ENCODE measurements around the gene PALLD. TPM values are rescaled to one million over a fixed set of nuclear protein-coding genes. Genes with fewer than 3 reads are reported as not detected.
"Not testable (repeated sequence)": the region's sequence is repeated elsewhere in the genome, so short reads cannot be mapped to it uniquely, and the experiment has no call there.

The PALLD gene
- total RNA-seq, 1 donor from 2014 or later, result 12.1 TPM

- intact Hi-C loops (cut with micrococcal nuclease), result no loop called here
Observed at GRCh38 chr4:168784786-168785461, 288.1 kb downstream of the PALLD start.

GRCh38 chr4:168787334-168787733 lies 290.5 kb downstream of the PALLD start:
- intact Hi-C loops (cut with micrococcal nuclease), result no loop called here

DNA sequence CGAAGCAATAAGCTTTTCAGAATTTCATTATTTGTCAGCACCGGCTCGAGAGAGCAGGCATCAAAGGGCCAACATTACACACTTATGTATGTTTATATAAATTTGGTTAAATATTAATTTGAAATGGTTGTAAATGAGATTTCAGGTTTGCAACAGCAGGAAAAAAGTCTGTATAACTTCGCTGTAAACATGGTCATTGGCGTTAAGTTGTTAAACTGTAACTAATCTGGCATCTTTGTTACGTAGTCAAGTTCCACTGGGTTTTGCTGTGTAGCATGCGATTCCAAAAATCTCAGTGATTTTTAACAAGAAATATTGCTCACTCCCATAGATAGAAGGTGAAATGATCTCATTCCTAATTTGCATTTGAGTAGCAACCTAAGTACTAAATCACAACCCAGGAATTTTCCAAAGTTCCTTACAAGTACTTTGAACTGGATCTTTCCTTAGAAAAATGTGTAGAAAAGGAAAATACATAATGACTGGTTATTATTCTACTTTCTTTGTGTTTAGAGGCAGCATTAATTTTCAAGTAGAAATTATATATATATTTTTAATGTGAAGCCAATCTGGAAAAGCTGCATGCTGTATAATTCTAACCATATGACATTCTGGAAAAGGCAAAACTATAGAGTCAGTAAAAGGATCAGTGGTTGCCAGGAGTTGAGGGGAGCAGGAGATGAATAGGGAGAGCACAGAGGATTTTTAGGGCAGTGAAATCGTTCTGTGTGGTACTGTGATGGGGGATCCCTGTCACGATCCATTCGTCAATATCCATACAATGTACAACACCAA lies 291.1 kb downstream of the PALLD start:
- intact Hi-C loops (cut with micrococcal nuclease), result no loop called here

GRCh38 chr4:168790898-168791297 lies 294.0 kb downstream of the PALLD start:
- intact Hi-C loops (cut with micrococcal nuclease), result no loop called here

GRCh38 chr4:168791376-168791775 lies 294.5 kb downstream of the PALLD start:
- intact Hi-C loops (cut with micrococcal nuclease), result no loop called here

DNA sequence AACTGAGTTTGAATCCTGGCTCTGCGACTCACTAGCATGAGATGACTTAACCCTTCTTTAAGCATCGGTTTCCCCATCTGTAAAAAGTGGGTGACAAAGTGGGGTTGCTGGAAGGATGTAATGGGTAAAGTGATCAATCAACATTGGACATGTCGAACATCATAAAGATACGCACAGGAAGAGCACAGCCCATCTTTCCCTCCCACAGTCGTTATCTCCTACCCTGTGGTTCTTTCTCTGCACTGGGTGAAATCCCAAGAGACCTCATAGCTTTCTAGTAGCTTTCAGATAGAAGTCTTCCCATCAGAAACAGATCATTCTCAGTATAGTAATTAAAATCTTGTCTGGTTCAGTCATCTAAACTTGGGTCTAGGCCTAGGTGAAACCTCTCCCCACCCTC lies 296.7 kb downstream of the PALLD start:
- intact Hi-C loops (cut with micrococcal nuclease), result no loop called here

DNA sequence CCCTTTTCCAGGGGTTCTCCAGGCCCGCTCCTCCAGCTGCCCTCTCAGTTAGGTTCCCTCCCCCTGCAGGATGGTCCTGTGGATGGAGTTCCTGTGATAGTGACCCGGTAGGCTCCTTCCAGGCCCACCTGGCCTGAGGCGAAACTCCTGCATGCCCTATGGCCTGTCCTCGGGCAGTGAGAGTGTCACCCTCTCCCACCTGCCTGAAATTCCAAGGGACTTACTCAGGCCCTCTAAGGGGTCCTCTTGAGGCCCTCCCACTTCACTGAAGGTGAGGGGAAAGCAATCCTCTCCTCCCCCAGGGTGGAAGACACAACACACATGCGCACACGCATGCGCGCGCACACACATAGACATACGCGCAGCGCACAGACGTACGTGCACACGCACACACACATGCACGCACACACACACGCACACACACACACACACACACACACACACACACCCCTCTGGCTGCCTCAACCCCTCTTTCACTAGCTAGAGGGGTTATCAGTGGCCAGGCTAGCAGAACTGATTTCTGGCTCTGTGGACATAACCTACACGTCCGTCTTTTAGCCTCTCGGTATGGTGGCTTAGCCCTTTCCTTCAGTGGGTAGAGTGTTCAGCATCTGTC lies 297.3 kb downstream of the PALLD start:
- intact Hi-C loops (cut with micrococcal nuclease), result no loop called here

DNA sequence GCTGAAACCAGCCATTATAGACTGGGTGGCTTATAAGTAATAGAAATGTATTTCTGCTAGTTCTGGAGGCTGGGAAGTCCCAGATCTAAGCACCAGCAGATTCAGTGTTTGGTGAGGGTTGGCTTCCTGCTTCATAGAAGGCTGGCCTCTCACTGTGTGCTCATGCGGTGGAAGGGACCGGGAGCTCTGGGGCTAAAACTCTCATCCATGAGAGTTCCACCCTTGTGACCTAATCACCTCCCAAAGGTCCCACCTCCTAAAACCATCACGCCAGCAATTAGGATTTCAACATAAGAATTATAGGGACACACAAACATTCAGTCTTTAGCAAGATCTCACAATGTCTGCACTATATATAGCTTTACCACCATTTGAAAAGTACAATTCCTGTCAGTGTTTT lies 298.0 kb downstream of the PALLD start:
- intact Hi-C loops (cut with micrococcal nuclease), result no loop called here

- intact Hi-C loops (cut with micrococcal nuclease), result no loop called here
Observed at GRCh38 chr4:168795346-168795745, 298.5 kb downstream of the PALLD start.

GRCh38 chr4:168796362-168797106 lies 299.7 kb downstream of the PALLD start:
- intact Hi-C loops (cut with micrococcal nuclease), result no loop called here

- intact Hi-C loops (cut with micrococcal nuclease), result no loop called here
Observed at GRCh38 chr4:168797194-168797593, 300.3 kb downstream of the PALLD start.

- intact Hi-C loops (cut with micrococcal nuclease), result no loop called here
Observed at GRCh38 chr4:168797738-168798375, 301.0 kb downstream of the PALLD start.

DNA sequence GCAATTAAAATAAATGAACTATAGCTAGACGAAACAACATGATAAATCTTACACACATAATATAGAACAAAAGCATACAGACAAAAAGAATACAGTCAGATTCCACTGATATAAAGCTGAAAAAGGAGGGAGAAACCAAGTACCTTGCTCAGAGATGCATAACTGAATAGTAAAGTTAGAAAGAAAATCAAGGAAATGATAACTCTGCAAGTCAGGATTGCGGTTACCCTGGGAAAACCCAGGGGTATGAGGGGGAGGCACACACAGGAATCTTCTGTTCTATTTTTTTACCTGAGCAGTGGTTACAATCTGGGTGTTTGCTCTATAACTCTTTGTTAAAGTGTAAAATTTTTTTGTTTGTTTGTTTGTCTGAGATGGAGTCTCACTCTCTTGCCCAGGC lies 304.1 kb downstream of the PALLD start:
- intact Hi-C loops (cut with micrococcal nuclease), result no loop called here

GRCh38 chr4:168802222-168802621 lies 305.4 kb downstream of the PALLD start:
- intact Hi-C loops (cut with micrococcal nuclease), result no loop called here

DNA sequence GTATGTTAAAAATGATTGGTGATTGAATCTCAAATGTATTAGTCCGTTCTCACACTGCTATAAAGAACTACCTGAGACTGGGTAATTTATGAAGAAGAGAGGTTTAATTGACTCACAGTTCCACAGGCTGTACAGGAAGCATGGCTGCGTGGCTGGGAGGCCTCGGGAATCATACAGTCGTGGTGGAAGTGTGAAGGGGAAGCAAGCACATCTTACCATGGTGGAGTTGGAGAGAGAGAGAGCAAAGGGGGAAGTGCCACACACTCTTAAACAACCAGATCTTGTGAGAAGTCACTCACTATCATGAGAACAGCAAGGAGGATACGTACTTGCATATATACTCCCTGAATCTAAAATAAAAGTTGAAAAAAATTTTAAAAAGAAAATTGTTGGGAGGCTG lies 306.2 kb downstream of the PALLD start:
- intact Hi-C loops (cut with micrococcal nuclease), result not testable (repeated sequence)

- intact Hi-C loops (cut with micrococcal nuclease), result no loop called here
Observed at GRCh38 chr4:168803732-168804131, 306.9 kb downstream of the PALLD start.

GRCh38 chr4:168804146-168804545 lies 307.3 kb downstream of the PALLD start:
- intact Hi-C loops (cut with micrococcal nuclease), result no loop called here

- intact Hi-C loops (cut with micrococcal nuclease), result no loop called here
Observed at GRCh38 chr4:168805341-168805740, 308.5 kb downstream of the PALLD start.

DNA sequence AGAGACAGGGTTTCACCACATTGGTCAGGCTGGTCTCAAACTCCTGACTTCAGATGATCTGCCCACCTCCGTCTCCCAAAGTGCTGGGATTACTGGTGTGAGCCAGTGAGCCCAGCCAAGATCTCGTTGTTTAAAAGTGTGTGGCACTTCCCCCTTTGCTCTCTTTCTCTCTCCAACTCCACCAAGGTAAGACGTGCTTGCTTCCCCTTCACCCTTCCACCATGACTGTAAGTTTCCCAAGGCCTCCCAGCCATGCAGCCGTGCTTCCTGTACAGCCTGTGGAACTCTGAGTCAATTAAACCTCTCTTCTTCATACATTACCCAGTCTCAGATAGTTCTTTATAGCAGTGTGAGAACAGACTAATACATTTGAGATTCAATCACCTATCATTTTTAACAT lies 309.4 kb downstream of the PALLD start:
- intact Hi-C loops (cut with micrococcal nuclease), result not testable (repeated sequence)

GRCh38 chr4:168811207-168811606 lies 314.4 kb downstream of the PALLD start:
- intact Hi-C loops (cut with micrococcal nuclease), result no loop called here

All from T-helper 1 cell treated with Interleukin-12 subunit alpha and Interleukin-12 subunit beta and Interleukin-4 antibody, amounts not matched to agents 30 ng/mL and 1 ng/mL, for 36 hours (primary cell).